T-helper 1 cell (primary cell): ENCODE results near the gene LIMK1.

ENCODE experiments used
- DNase-seq, 5 donors: peaks; one replicate each; pipeline ENCODE4 v3.0.0-alpha.2; 2012 to 2020

LIMK1 gene

GRCh38 chr7:74056096-74056915, 27.3 kb upstream of the LIMK1 start:
- DNase-seq: no peak

- DNase-seq: no peak
Measured at GRCh38 chr7:74057216-74057925, 26.2 kb upstream of the LIMK1 start.

- DNase-seq: no peak
Measured at GRCh38 chr7:74057987-74058386, 25.6 kb upstream of the LIMK1 start.

- DNase-seq: no peak
Measured at GRCh38 chr7:74058486-74058885, 25.1 kb upstream of the LIMK1 start.

- no peak for DNase-seq
Measured at GRCh38 chr7:74059037-74059436, 24.6 kb upstream of the LIMK1 start.

- no peak for DNase-seq
Measured at GRCh38 chr7:74059681-74060588, 23.7 kb upstream of the LIMK1 start.

GRCh38 chr7:74061840-74062539, 21.6 kb upstream of the LIMK1 start:
- DNase-seq: peak; percentile 33 to 74 (median 48)

GRCh38 chr7:74063223-74063641, 20.4 kb upstream of the LIMK1 start:
- DNase-seq: no peak

- DNase-seq: no peak
Measured at GRCh38 chr7:74063646-74064045, 20.0 kb upstream of the LIMK1 start.

- no peak for DNase-seq
Measured at GRCh38 chr7:74064696-74065095, 18.9 kb upstream of the LIMK1 start.

GRCh38 chr7:74066626-74067025, 17.0 kb upstream of the LIMK1 start:
- DNase-seq: no peak

- no peak for DNase-seq
Measured at GRCh38 chr7:74068378-74069085, 15.1 kb upstream of the LIMK1 start.

GRCh38 chr7:74069086-74069541, 14.5 kb upstream of the LIMK1 start:
- DNase-seq: no peak

- DNase-seq: no peak
Measured at GRCh38 chr7:74069790-74070618, 13.6 kb upstream of the LIMK1 start.

- DNase-seq: no peak
Measured at GRCh38 chr7:74070619-74070921, 13.0 kb upstream of the LIMK1 start.

GRCh38 chr7:74071121-74071520, 12.5 kb upstream of the LIMK1 start:
- no peak for DNase-seq

- no peak for DNase-seq
Measured at GRCh38 chr7:74074770-74075169, 8.8 kb upstream of the LIMK1 start.

- DNase-seq: no peak
Measured at GRCh38 chr7:74078461-74078860, 5.1 kb upstream of the LIMK1 start.

GRCh38 chr7:74082770-74083116, 861 bp upstream of the LIMK1 start:
- no peak for DNase-seq

- DNase-seq: peak in 1 of 5 donors; percentile 34
Measured at GRCh38 chr7:74083928-74084721, 521 bp downstream of the LIMK1 start.
